Esophagus muscularis mucosa (tissue), 4 donors: ENCODE data around the gene RPL31.

Source experiments
- EP300 ChIP-seq: sonication (generic); formaldehyde crosslinking; IDR thresholded peaks from one replicate; pipeline ENCODE4 v1.6.1; 2017; ENCODE audit warnings: antibody characterized with exemption
- POLR2A ChIP-seq: fragments of 450-650 bp; IDR thresholded peaks from one replicate; pipeline ENCODE4 v1.6.1; 2017; ENCODE audit warnings: antibody characterized with exemption, moderate library complexity, mild to moderate bottlenecking, low read depth
- POLR2AphosphoS5 ChIP-seq, 2 donors: sonication (generic); formaldehyde crosslinking; IDR thresholded peaks; one replicate each; pipeline ENCODE4 v1.6.1; 2017; ENCODE audit warnings: antibody characterized with exemption in 2 of 2
- TF ChIP-seq, protein P1 (sequence below), 3 experiments: fragments of 200-600 bp in 2 of 3; fragments of 450-650 bp in 1 of 3; sonication (generic) in 2 of 3; IDR thresholded peaks; one replicate each; pipeline ENCODE4 v1.5.1; 2017 to 2019; ENCODE audit warnings: antibody characterized with exemption in 3 of 3, mild to moderate bottlenecking in 2 of 3, moderate library complexity in 1 of 3

DNA sequence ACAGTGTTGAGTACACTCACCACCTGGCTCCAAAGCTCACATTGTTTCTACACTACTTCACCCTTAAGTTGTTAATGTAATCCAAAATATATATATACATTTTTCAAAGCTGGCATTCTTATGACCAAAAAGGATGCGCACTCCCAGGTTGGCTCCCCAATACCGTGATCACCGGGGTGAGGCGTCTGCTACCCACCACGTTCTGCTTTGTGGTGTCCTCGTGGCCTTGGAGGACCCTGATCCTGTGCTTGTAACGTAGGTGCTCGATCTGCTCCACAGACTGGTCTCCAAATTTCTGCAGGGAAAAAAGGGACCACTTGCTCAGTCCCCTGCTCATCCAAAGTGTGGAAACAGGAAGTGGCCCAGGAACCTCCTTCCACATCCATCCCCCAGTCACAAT is 25.8 kb downstream of the RPL31 start:
- TF ChIP-seq, protein P1, sequence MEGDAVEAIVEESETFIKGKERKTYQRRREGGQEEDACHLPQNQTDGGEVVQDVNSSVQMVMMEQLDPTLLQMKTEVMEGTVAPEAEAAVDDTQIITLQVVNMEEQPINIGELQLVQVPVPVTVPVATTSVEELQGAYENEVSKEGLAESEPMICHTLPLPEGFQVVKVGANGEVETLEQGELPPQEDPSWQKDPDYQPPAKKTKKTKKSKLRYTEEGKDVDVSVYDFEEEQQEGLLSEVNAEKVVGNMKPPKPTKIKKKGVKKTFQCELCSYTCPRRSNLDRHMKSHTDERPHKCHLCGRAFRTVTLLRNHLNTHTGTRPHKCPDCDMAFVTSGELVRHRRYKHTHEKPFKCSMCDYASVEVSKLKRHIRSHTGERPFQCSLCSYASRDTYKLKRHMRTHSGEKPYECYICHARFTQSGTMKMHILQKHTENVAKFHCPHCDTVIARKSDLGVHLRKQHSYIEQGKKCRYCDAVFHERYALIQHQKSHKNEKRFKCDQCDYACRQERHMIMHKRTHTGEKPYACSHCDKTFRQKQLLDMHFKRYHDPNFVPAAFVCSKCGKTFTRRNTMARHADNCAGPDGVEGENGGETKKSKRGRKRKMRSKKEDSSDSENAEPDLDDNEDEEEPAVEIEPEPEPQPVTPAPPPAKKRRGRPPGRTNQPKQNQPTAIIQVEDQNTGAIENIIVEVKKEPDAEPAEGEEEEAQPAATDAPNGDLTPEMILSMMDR (IDR thresholded peaks at IDR 0.05), result no peak
- no peak for TF ChIP-seq POLR2AphosphoS5 (IDR thresholded peaks at IDR 0.05)
- no peak for TF ChIP-seq POLR2A
- TF ChIP-seq EP300, result no peak
